ENCODE data around the gene FSD1L.

- no peak for TF ChIP-seq POLR2A (IDR thresholded peaks at IDR 0.05)
- TF ChIP-seq CTCF (IDR thresholded peaks at IDR 0.05 in 8 of 11, conservative IDR thresholded peaks at IDR 0.05 in 3 of 11): peak in 7 of 11 experiments; percentile 7 to 43 (median 29)
- TF ChIP-seq POLR2AphosphoS5 (IDR thresholded peaks at IDR 0.05): no peak
These were observed 21.9 kb upstream of the FSD1L start for GRCh38 chr9:105425816-105426433.
